ENCODE results near the gene RMC1. TPM values are rescaled to one million over a fixed set of nuclear protein-coding genes. Genes with fewer than 3 reads are reported as not detected.
A peak's percentile ranks its signal among the peaks of the same experiment; 100 is the strongest.
"Not testable (repeated sequence)": the region's sequence is repeated elsewhere in the genome, so short reads cannot be mapped to it uniquely, and the experiment has no call there.

The RMC1 gene
- total and polyA plus RNA-seq, 12 donors, result 12.4 to 29.6 (median 15.7) TPM

- intact Hi-C loops (cut with DNase I), result loop anchor here in 6 of 10 donors (1.0 to 10.0 kb wide), 7 partner anchors 51 to 369 kb away; partner anchors contain the start of genes NPC1 (in 4 of the 6), RIOK3 (in 4 of the 6) and CABLES1 (in 1 of the 6)
- Histone ChIP-seq H3K27me3 (no peaks in the 10 kb centered on the region), H3K36me3 (peaks cover 0 to 33% (median 3%) of the 10 kb centered on the region in 9 donors), H3K27ac (peak overlapping the region in 9 of 10 donors; percentile 80 to 96 (median 94)), H3K4me3 (peak overlapping the region; percentile 85 to 99 (median 96)), H3K4me1 (peaks cover 0 to 38% (median 28%) of the 10 kb centered on the region in 9 donors), H3K9me3 (no peaks in the 10 kb centered on the region)
- 4 to 5% methylated on average over 21 of the region's 21 CpGs for WGBS, 2 donors
- DNase-seq, result no peak
- no peak for ATAC-seq
- no peak for TF ChIP-seq CTCF (IDR thresholded peaks at IDR 0.05)
These were observed 643 bp downstream of the RMC1 start for GRCh38 chr18:23503963-23504344.

GRCh38 chr18:23504720-23505119 lies 1.4 kb downstream of the RMC1 start:
- H3K27me3 ChIP-seq, result no peaks in the 10 kb centered on the region
- WGBS, 2 donors, result 83 to 89% methylated on average over 3 of the region's 3 CpGs
- DNase-seq, result no peak
- intact Hi-C loops (cut with DNase I), result loop anchor here in 6 of 10 donors (1.0 to 10.0 kb wide), 5 partner anchors 52 to 370 kb away; partner anchors contain the start of genes NPC1 (in 4 of the 6), RIOK3 (in 2 of the 6) and CABLES1 (in 1 of the 6)
- peaks cover 0 to 36% (median 28%) of the 10 kb centered on the region in 9 donors for H3K4me1 ChIP-seq
- H3K36me3 ChIP-seq, result peaks cover 0 to 41% (median 6%) of the 10 kb centered on the region in 9 donors
- peak overlapping the region in 7 of 10 donors; percentile 85 to 99 (median 97) for H3K4me3 ChIP-seq
- H3K27ac ChIP-seq, result peak overlapping the region in 1 of 10 donors; percentile 92
- no peak for ATAC-seq
- H3K9me3 ChIP-seq, result no peaks in the 10 kb centered on the region
- no peak for TF ChIP-seq CTCF (IDR thresholded peaks at IDR 0.05)

- Histone ChIP-seq H3K36me3 (peaks cover 0 to 58% (median 13%) of the 10 kb centered on the region in 9 donors), H3K27ac (no peak overlapping the region), H3K27me3 (no peaks in the 10 kb centered on the region), H3K4me1 (peaks cover 0 to 36% (median 28%) of the 10 kb centered on the region in 9 donors), H3K4me3 (no peak overlapping the region), H3K9me3 (no peaks in the 10 kb centered on the region)
- ATAC-seq, result no peak
- TF ChIP-seq CTCF (IDR thresholded peaks at IDR 0.05), result no peak
- no peak for DNase-seq
- intact Hi-C loops (cut with DNase I), result loop anchor here in 2 of 10 donors (10.0 kb wide), 2 partner anchors 188 to 372 kb away; partner anchors contain the start of gene CABLES1 (in 1 of the 2)
- WGBS, 2 donors, result 88 to 96% methylated on average over 6 of the region's 6 CpGs
These were observed 3.1 kb downstream of the RMC1 start for GRCh38 chr18:23506393-23506792.

- not testable (repeated sequence) for H3K9me3 ChIP-seq, ATAC-seq, H3K4me3 ChIP-seq, H3K27ac ChIP-seq, DNase-seq, H3K27me3 ChIP-seq
- Histone ChIP-seq H3K4me1 (peaks cover 0 to 17% (median 0%) of the 10 kb centered on the region in 9 donors), H3K36me3 (peaks cover 0 to 98% (median 19%) of the 10 kb centered on the region in 9 donors)
- WGBS, 2 donors, result 95 to 98% methylated on average over 2 of the region's 2 CpGs
- intact Hi-C loops (cut with DNase I), result loop anchor here in 5 of 10 donors (10.0 kb wide), 4 partner anchors 184 to 304 kb away; no protein-coding TSS in a partner anchor
These were observed 7.6 kb downstream of the RMC1 start for GRCh38 chr18:23510923-23511322.

- H3K4me3 ChIP-seq, H3K27me3 ChIP-seq, DNase-seq, ATAC-seq, H3K9me3 ChIP-seq: not testable (repeated sequence)
- Histone ChIP-seq H3K4me1 (peaks cover 0 to 12% (median 0%) of the 10 kb centered on the region in 9 donors), H3K27ac (peak overlapping the region in 1 of 10 donors; percentile 68), H3K36me3 (peaks cover 0 to 98% (median 23%) of the 10 kb centered on the region in 9 donors)
- WGBS, 2 donors, result 91 to 93% methylated on average over 7 of the region's 7 CpGs
- intact Hi-C loops (cut with DNase I), result loop anchor here in 5 of 10 donors (10.0 kb wide), 4 partner anchors 183 to 303 kb away; no protein-coding TSS in a partner anchor
These were observed 8.9 kb downstream of the RMC1 start for GRCh38 chr18:23512216-23512615.

Data from heart right ventricle (tissue), 16 donors.